ENCODE data around the gene GTPBP4.

DNA sequence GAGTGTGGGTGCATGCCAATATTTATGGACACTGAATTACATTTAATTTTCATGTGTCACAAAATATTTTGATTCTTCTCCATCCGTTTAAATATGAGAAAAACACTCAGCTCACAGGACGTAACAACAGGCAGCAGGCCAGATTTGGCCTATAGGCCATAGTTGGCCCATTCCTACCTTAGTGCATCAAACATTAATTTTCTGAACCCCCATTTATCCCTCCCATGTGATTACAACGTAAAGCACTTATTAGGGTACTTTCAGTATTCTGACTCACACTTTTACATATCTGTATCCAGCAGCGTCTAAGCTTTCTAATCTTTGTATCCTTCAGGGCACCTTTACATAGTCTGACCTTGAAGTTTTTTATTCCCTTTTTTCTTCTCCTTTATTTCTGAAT lies 56.7 kb downstream of the GTPBP4 start:
- TF ChIP-seq POLR2AphosphoS5 (IDR thresholded peaks at IDR 0.05; ENCODE audit: low read depth, low read length) (no peak), SPI1 (IDR thresholded peaks at IDR 0.05; ENCODE audit: low read depth, low read length) (no peak), POLR2A (IDR thresholded peaks at IDR 0.05; ENCODE audit: low read depth, low read length) (no peak), TAF1 (IDR thresholded peaks at IDR 0.05; ENCODE audit: low read depth, low read length) (no peak), POU2F2 (IDR thresholded peaks at IDR 0.05; ENCODE audit: low read depth, low read length) (no peak)
